PC-9 (cell line): ENCODE results near the gene CEP41. TPM values are rescaled to one million over a fixed set of nuclear protein-coding genes. Genes with fewer than 3 reads are reported as not detected.

Experiments
- BruUV-seq: library from RNA; stranded (reverse); fragments of 400-500 nt; replicated peaks from 2 replicates; lab custom pipeline; 2021; lab: Mats Ljungman, UMichigan
- CTCF ChIA-PET: fragments of 300-600 bp; sonication (Branson Sonifier 250); formaldehyde crosslinking; loops from one replicate; lab custom pipeline; 2022; ENCODE audit warnings: antibody characterized with exemption; lab: Charles Lee
- POLR2A ChIA-PET: fragments of 300-600 bp; sonication (Branson Sonifier 250); formaldehyde crosslinking; loops from one replicate; lab custom pipeline; 2022; ENCODE audit warnings: antibody characterized with exemption; ENCODE audit not compliant: unreplicated experiment; lab: Charles Lee
- DNase-seq, 2 experiments: peaks; one replicate each; pipeline versions ENCODE4 v3.0.0 to v3.0.0-alpha.2; 2015 to 2022; ENCODE audit warnings: mixed read lengths in 1 of 2
- H2AFZ ChIP-seq: fragments of 200-600 bp; sonication (generic); 2 replicates; pipeline ENCODE4 v1.8.1; 2017; ENCODE audit warnings: antibody characterized with exemption
- H3F3A ChIP-seq: fragments of 200-600 bp; sonication (generic); 2 replicates; pipeline ENCODE4 v1.8.1; 2017; ENCODE audit warnings: antibody characterized with exemption, mild to moderate bottlenecking, low read depth; ENCODE audit not compliant: insufficient read depth
- H3K27ac ChIP-seq: fragments of 200-600 bp; sonication (generic); 2 replicates; pipeline ENCODE4 v1.6.1; 2016; ENCODE audit warnings: mixed run types
- H3K27me3 ChIP-seq: fragments of 200-600 bp; sonication (generic); 2 replicates; pipeline ENCODE4 v1.6.1; 2016; ENCODE audit warnings: low read depth, mixed run types; ENCODE audit not compliant: insufficient read depth
- H3K36me3 ChIP-seq: fragments of 200-600 bp; sonication (generic); 2 replicates; pipeline ENCODE4 v1.6.1; 2016; ENCODE audit warnings: low read depth, mixed run types
- H3K4me1 ChIP-seq: fragments of 200-600 bp; sonication (generic); replicated peaks from 2 replicates; pipeline ENCODE4 v1.6.1; 2016; ENCODE audit warnings: mixed run types; ENCODE audit not compliant: insufficient read depth
- H3K4me2 ChIP-seq: fragments of 200-600 bp; sonication (generic); 2 replicates; pipeline ENCODE4 v1.6.1; 2017; ENCODE audit warnings: mixed run types
- H3K4me3 ChIP-seq: fragments of 200-600 bp; sonication (generic); 2 replicates; pipeline ENCODE4 v1.6.1; 2016; ENCODE audit warnings: mixed run types
- H3K79me2 ChIP-seq: fragments of 200-600 bp; sonication (generic); 2 replicates; pipeline ENCODE4 v1.6.1; 2017; ENCODE audit warnings: low read depth, mixed run types
- H3K9me2 ChIP-seq: fragments of 200-600 bp; sonication (generic); 2 replicates; pipeline ENCODE4 v1.8.1; 2017; ENCODE audit warnings: mild to moderate bottlenecking; ENCODE audit not compliant: insufficient read depth
- H3K9me3 ChIP-seq: fragments of 200-600 bp; sonication (generic); 2 replicates; pipeline ENCODE4 v1.8.1; 2016; ENCODE audit warnings: low read depth; ENCODE audit not compliant: insufficient read depth
- H4K20me1 ChIP-seq: fragments of 200-600 bp; sonication (generic); 2 replicates; pipeline ENCODE4 v1.8.1; 2017; ENCODE audit not compliant: insufficient read depth
- CTCF ChIP-seq: fragments of 200-600 bp; sonication (generic); conservative IDR thresholded peaks from 2 replicates; pipeline ENCODE4 v1.6.1; 2017; ENCODE audit warnings: mixed run types, antibody characterized with exemption, mild to moderate bottlenecking, moderate library complexity
- EZH2 ChIP-seq: fragments of 200-600 bp; sonication (generic); IDR thresholded peaks from 2 replicates; pipeline ENCODE4 v1.8.0; 2017; ENCODE audit warnings: antibody characterized with exemption, low read depth
- intact Hi-C: fragments of 100-400 bp; cut with micrococcal nuclease; formaldehyde crosslinking; loops from one replicate; pipeline ENCODE4 v1.10.0; 2022; ENCODE audit not compliant: unreplicated experiment
- total RNA-seq: library from RNA; stranded (reverse); gene quantifications from 2 replicates; pipeline ENCODE4 v1.2.3, GENCODE V29; 2021

Gene CEP41
- total RNA-seq, 1 experiment from 2014 or later: 18.0 TPM

DNA sequence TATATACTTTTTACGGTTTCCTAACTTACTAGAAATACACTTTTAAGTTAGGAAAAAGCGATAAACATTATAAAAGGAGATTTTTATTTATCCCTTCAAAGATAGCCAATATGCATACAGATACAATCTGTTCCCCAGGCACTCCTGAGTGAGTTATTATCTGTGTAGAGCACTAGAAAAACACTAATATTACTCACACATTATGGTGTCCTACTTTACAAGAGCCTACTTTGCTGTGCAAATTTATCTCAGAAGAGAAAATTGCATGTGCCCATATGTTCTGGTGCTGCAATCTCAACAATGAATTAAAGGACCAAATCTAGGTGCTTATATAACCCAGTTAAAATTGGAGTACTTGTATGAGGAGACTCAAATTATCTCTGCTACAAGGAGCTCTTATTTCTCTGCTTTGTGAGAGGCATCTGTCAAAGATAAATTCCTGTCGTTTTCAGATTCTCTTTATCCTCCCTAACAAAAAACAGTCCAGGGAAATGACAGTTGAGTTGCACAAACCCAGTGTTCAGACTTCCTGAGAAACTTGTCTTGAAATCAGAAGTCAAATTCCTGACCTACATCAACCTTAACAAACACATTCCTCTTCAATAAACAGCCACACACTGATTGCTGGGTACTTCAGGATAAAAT is 31.6 kb downstream of the CEP41 start:
- no TSS peak for BruUV-seq
- Histone ChIP-seq H3K9me3 (no peaks in the 10 kb centered on the region), H3K36me3 (no peaks in the 10 kb centered on the region), H3K9me2 (0 out of 2 replicates have a peak, but pooled peaks cover 5% of the 10 kb centered on the region), H3K4me3 (no peak overlapping the region), H3K4me1 (peaks cover 7% of the 10 kb centered on the region; the same call in 1 of the 2 replicates), H2AFZ (no peak overlapping the region), H3K27me3 (no peaks in the 10 kb centered on the region), H4K20me1 (no peaks in the 10 kb centered on the region), H3F3A (0 out of 2 replicates have a peak, but pooled peaks cover 3% of the 10 kb centered on the region), H3K27ac (no peak overlapping the region), H3K79me2 (no peaks in the 10 kb centered on the region), H3K4me2 (no peak overlapping the region)
- intact Hi-C loops: no loop called here
- CTCF ChIA-PET: no interaction called here
- POLR2A ChIA-PET: no interaction called here
- TF ChIP-seq CTCF (no peak), EZH2 (no peak)
- peak in 1 of 2 experiments; percentile 11 for DNase-seq

GRCh38 chr7:130405003-130405402 is 35.8 kb downstream of the CEP41 start:
- Histone ChIP-seq H3K79me2 (no peaks in the 10 kb centered on the region), H3K4me2 (no peak overlapping the region), H2AFZ (no peak overlapping the region), H4K20me1 (no peaks in the 10 kb centered on the region), H3K27ac (no peak overlapping the region), H3K27me3 (no peaks in the 10 kb centered on the region), H3F3A (0 out of 2 replicates have a peak, but pooled peaks cover 3% of the 10 kb centered on the region), H3K9me3 (no peaks in the 10 kb centered on the region), H3K4me1 (no peaks in the 10 kb centered on the region), H3K36me3 (peaks cover 5% of the 10 kb centered on the region; the same call in 1 of the 2 replicates), H3K9me2 (no peaks in the 10 kb centered on the region), H3K4me3 (no peak overlapping the region)
- TF ChIP-seq CTCF (no peak), EZH2 (no peak)
- BruUV-seq: no TSS peak
- POLR2A ChIA-PET: interaction anchor here (0.6 kb wide), 1 partner anchor 199 kb away, joined by 3 read pairs; no protein-coding TSS in a partner anchor
- DNase-seq: no peak
- intact Hi-C loops: no loop called here
- CTCF ChIA-PET: interaction anchor here (1.1 kb wide), 1 partner anchor 14 kb away, joined by 4 read pairs; no protein-coding TSS in a partner anchor

GRCh38 chr7:130401578-130401977 is 39.2 kb downstream of the CEP41 start:
- H3K36me3 ChIP-seq: peaks cover 5% of the 10 kb centered on the region; the same call in 1 of the 2 replicates
- H3K27me3 ChIP-seq: no peaks in the 10 kb centered on the region
- H3K9me2 ChIP-seq: no peaks in the 10 kb centered on the region
- H3K27ac ChIP-seq: no peak overlapping the region
- no peaks in the 10 kb centered on the region for H3K79me2 ChIP-seq
- intact Hi-C loops: no loop called here
- TF ChIP-seq EZH2: no peak
- H4K20me1 ChIP-seq: no peaks in the 10 kb centered on the region
- DNase-seq: no peak
- ChIA-PET CTCF (no interaction called here), POLR2A (no interaction called here)
- no peaks in the 10 kb centered on the region for H3F3A ChIP-seq
- no peak overlapping the region for H3K4me3 ChIP-seq
- BruUV-seq: no TSS peak
- no peak overlapping the region for H2AFZ ChIP-seq
- no peaks in the 10 kb centered on the region for H3K9me3 ChIP-seq
- H3K4me2 ChIP-seq: no peak overlapping the region
- H3K4me1 ChIP-seq: no peaks in the 10 kb centered on the region
